GM12878 (cell line): ENCODE measurements around the gene SLC35F6. TPM values are rescaled to one million over a fixed set of nuclear protein-coding genes. Genes with fewer than 3 reads are reported as not detected.

Source experiments
- polyA plus RNA-seq, 11 experiments: library from polyadenylated mRNA; depleted of rRNA in 4 of 11; unstranded in 6 of 11; stranded (reverse) in 5 of 11; fragments of >200 nt; fragmentation: Nextera tagmentation in 4 of 11; fragmentation: Illumina TruSeq in 1 of 11; extraction: Ambion mirVana in 4 of 11; extraction: Trizol in 1 of 11; gene quantifications; 1 replicate in 1 of 11; 2 replicates in 10 of 11; pipeline versions ENCODE4 v1.2.1 to v1.2.3, GENCODE V29; 2011 to 2016; ENCODE audit warnings: inconsistent platforms in 2 of 11, missing spikeins in 2 of 11, low read depth in 1 of 11
- total RNA-seq, 4 experiments: library from RNA; depleted of rRNA in 3 of 4; stranded (reverse); fragments of >200 nt in 3 of 4; fragmentation: Illumina TruSeq in 1 of 4; extraction: Trizol in 1 of 4; gene quantifications; 2 replicates each; pipeline versions ENCODE4 v1.2.1 to v1.2.3, GENCODE V29; 2013 to 2021

Gene SLC35F6
- total and polyA plus RNA-seq, 10 of the 15 experiments (the other 5 are each of a cell fraction or from before 2014, with no cell fraction given), result 4.0 to 10.5 (median 8.0) TPM

Other genes starting within 250 kb of the SLC35F6 start
- gene CIB4, start 122.9 kb upstream of the SLC35F6 start, total RNA-seq (2014; rRNA removed), result not detected in 2 replicates
- not detected in 2 replicates for gene CIB4, start 122.9 kb upstream of the SLC35F6 start, total RNA-seq (2014; rRNA removed; fragmentation: Illumina TruSeq; extraction: Trizol)
- gene CIB4, start 122.9 kb upstream of the SLC35F6 start, total RNA-seq (2021), result not detected in 2 replicates
- not detected in 2 replicates for gene CIB4, start 122.9 kb upstream of the SLC35F6 start, polyA plus RNA-seq (2011; rRNA removed)
- not detected in 2 replicates for gene CIB4, start 122.9 kb upstream of the SLC35F6 start, polyA plus RNA-seq (2014; fragmentation: Illumina TruSeq; extraction: Trizol)
- gene CIB4, start 122.9 kb upstream of the SLC35F6 start, polyA plus RNA-seq (2014; fragmentation: Nextera tagmentation; extraction: Ambion mirVana), result not detected
- not detected in 2 replicates for gene CIB4, start 122.9 kb upstream of the SLC35F6 start, polyA plus RNA-seq (2014; rRNA removed)
- not detected for gene CIB4, start 122.9 kb upstream of the SLC35F6 start, polyA plus RNA-seq (2016; fragmentation: Nextera tagmentation; extraction: Ambion mirVana)
- gene KCNK3, start 71.6 kb upstream of the SLC35F6 start, total RNA-seq (2014; rRNA removed), result not detected in 2 replicates
- gene KCNK3, start 71.6 kb upstream of the SLC35F6 start, total RNA-seq (2014; rRNA removed; fragmentation: Illumina TruSeq; extraction: Trizol), result not detected in 2 replicates
- gene KCNK3, start 71.6 kb upstream of the SLC35F6 start, total RNA-seq (2021), result 0.11 and 0.13 TPM in 2 replicates
- gene KCNK3, start 71.6 kb upstream of the SLC35F6 start, polyA plus RNA-seq (2011; rRNA removed), result not detected in 2 replicates
- not detected in 2 replicates for gene KCNK3, start 71.6 kb upstream of the SLC35F6 start, polyA plus RNA-seq (2014; fragmentation: Illumina TruSeq; extraction: Trizol)
- not detected for gene KCNK3, start 71.6 kb upstream of the SLC35F6 start, polyA plus RNA-seq (2014; fragmentation: Nextera tagmentation; extraction: Ambion mirVana)
- not detected in 2 replicates for gene KCNK3, start 71.6 kb upstream of the SLC35F6 start, polyA plus RNA-seq (2014; rRNA removed)
- not detected for gene KCNK3, start 71.6 kb upstream of the SLC35F6 start, polyA plus RNA-seq (2016; fragmentation: Nextera tagmentation; extraction: Ambion mirVana)
- gene CENPA, start 21.8 kb downstream of the SLC35F6 start, total RNA-seq (2014; rRNA removed), result 32.4 and 33.7 TPM in 2 replicates
- 34.4 and 36.0 TPM in 2 replicates for gene CENPA, start 21.8 kb downstream of the SLC35F6 start, total RNA-seq (2014; rRNA removed; fragmentation: Illumina TruSeq; extraction: Trizol)
- gene CENPA, start 21.8 kb downstream of the SLC35F6 start, total RNA-seq (2021), result 32.1 and 33.7 TPM in 2 replicates
- gene CENPA, start 21.8 kb downstream of the SLC35F6 start, polyA plus RNA-seq (2011; rRNA removed), result 42.7 and 46.5 TPM in 2 replicates
- 35.9 and 39.0 TPM in 2 replicates for gene CENPA, start 21.8 kb downstream of the SLC35F6 start, polyA plus RNA-seq (2014; fragmentation: Illumina TruSeq; extraction: Trizol)
- 10 to 100 TPM in 1 of 2 experiments, 1 to 10 TPM in 1; 8.1 to 19.0 TPM for gene CENPA, start 21.8 kb downstream of the SLC35F6 start, polyA plus RNA-seq (2014; fragmentation: Nextera tagmentation; extraction: Ambion mirVana)
- gene CENPA, start 21.8 kb downstream of the SLC35F6 start, polyA plus RNA-seq (2014; rRNA removed), result 38.7 and 40.4 TPM in 2 replicates
- gene CENPA, start 21.8 kb downstream of the SLC35F6 start, polyA plus RNA-seq (2016; fragmentation: Nextera tagmentation; extraction: Ambion mirVana), result 10 to 100 TPM; 52.5 to 66.6 TPM
- not detected in 2 replicates for gene DPYSL5, start 83.8 kb downstream of the SLC35F6 start, total RNA-seq (2014; rRNA removed)
- not detected in 2 replicates for gene DPYSL5, start 83.8 kb downstream of the SLC35F6 start, total RNA-seq (2014; rRNA removed; fragmentation: Illumina TruSeq; extraction: Trizol)
- gene DPYSL5, start 83.8 kb downstream of the SLC35F6 start, total RNA-seq (2021), result not detected in 2 replicates
- gene DPYSL5, start 83.8 kb downstream of the SLC35F6 start, polyA plus RNA-seq (2011; rRNA removed), result not detected in 2 replicates
- gene DPYSL5, start 83.8 kb downstream of the SLC35F6 start, polyA plus RNA-seq (2014; fragmentation: Illumina TruSeq; extraction: Trizol), result not detected in 2 replicates
- not detected for gene DPYSL5, start 83.8 kb downstream of the SLC35F6 start, polyA plus RNA-seq (2014; fragmentation: Nextera tagmentation; extraction: Ambion mirVana)
- not detected in 2 replicates for gene DPYSL5, start 83.8 kb downstream of the SLC35F6 start, polyA plus RNA-seq (2014; rRNA removed)
- not detected for gene DPYSL5, start 83.8 kb downstream of the SLC35F6 start, polyA plus RNA-seq (2016; fragmentation: Nextera tagmentation; extraction: Ambion mirVana)
- 0.16 and 0.73 TPM in 2 replicates for gene MAPRE3, start 206.4 kb downstream of the SLC35F6 start, total RNA-seq (2014; rRNA removed)
- 0.27 and 0.32 TPM in 2 replicates for gene MAPRE3, start 206.4 kb downstream of the SLC35F6 start, total RNA-seq (2014; rRNA removed; fragmentation: Illumina TruSeq; extraction: Trizol)
- gene MAPRE3, start 206.4 kb downstream of the SLC35F6 start, total RNA-seq (2021), result 0.61 and 0.67 TPM in 2 replicates
- gene MAPRE3, start 206.4 kb downstream of the SLC35F6 start, polyA plus RNA-seq (2011; rRNA removed), result 0.75 and 0.86 TPM in 2 replicates
- gene MAPRE3, start 206.4 kb downstream of the SLC35F6 start, polyA plus RNA-seq (2014; fragmentation: Illumina TruSeq; extraction: Trizol), result 0.35 and 0.81 TPM in 2 replicates
- under 1 TPM in 1 of 2 experiments, not detected in 1; 0.03 TPM for gene MAPRE3, start 206.4 kb downstream of the SLC35F6 start, polyA plus RNA-seq (2014; fragmentation: Nextera tagmentation; extraction: Ambion mirVana)
- 1.3 and 1.4 TPM in 2 replicates for gene MAPRE3, start 206.4 kb downstream of the SLC35F6 start, polyA plus RNA-seq (2014; rRNA removed)
- 1 to 10 TPM in 1 of 2 experiments, under 1 TPM in 1; 0.66 to 1.1 TPM for gene MAPRE3, start 206.4 kb downstream of the SLC35F6 start, polyA plus RNA-seq (2016; fragmentation: Nextera tagmentation; extraction: Ambion mirVana)